Thymus (tissue), 14 donors: ENCODE data around the gene LTK. TPM values are rescaled to one million over a fixed set of nuclear protein-coding genes. Genes with fewer than 3 reads are reported as not detected.

ENCODE experiments used
- DNase-seq, 9 donors: peaks; one replicate each; pipeline ENCODE4 v3.0.0-alpha.2; 2013; ENCODE audit warnings: low spot score in 9 of 9, low read depth in 6 of 9, missing footprints in 1 of 9
- H3K27ac ChIP-seq, 2 donors: one replicate each; pipeline ENCODE4 v1.5.1; 2013; ENCODE audit warnings: control low read depth in 1 of 2, low read depth in 1 of 2, low read length in 1 of 2, mild to moderate bottlenecking in 1 of 2, moderate library complexity in 1 of 2
- H3K27me3 ChIP-seq, 2 donors: one replicate each; pipeline ENCODE4 v1.5.1; 2013; ENCODE audit warnings: low read length in 1 of 2; ENCODE audit not compliant: control insufficient read depth in 2 of 2, insufficient read depth in 1 of 2
- H3K36me3 ChIP-seq, 2 donors: one replicate each; pipeline ENCODE4 v1.5.1; 2013; ENCODE audit warnings: low read length in 1 of 2, mild to moderate bottlenecking in 1 of 2, moderate library complexity in 1 of 2; ENCODE audit not compliant: control insufficient read depth in 2 of 2, insufficient read depth in 2 of 2
- H3K4me1 ChIP-seq, 2 donors: one replicate each; pipeline ENCODE4 v1.5.1; 2013; ENCODE audit warnings: low read length in 2 of 2; ENCODE audit not compliant: control insufficient read depth in 2 of 2, insufficient read depth in 2 of 2
- H3K4me3 ChIP-seq, 2 donors: one replicate each; pipeline ENCODE4 v1.5.1; 2013; ENCODE audit warnings: low read length in 2 of 2, control low read depth in 1 of 2, mild to moderate bottlenecking in 1 of 2
- H3K9me3 ChIP-seq, 2 donors: one replicate each; pipeline ENCODE4 v1.5.1; 2013; ENCODE audit warnings: low read length in 1 of 2, mild to moderate bottlenecking in 1 of 2; ENCODE audit not compliant: control insufficient read depth in 2 of 2, insufficient read depth in 1 of 2
- WGBS: extraction: QIAGEN DNeasy Blood & Tissue Kit; methylation state at CpG from one replicate; pipeline ENCODE4 v1.1.7; 2013; 5-methylcytosine and 5-hydroxymethylcytosine counted together
- long read RNA-seq, 10 donors: transcript quantifications; one replicate each; lab custom pipeline, GENCODE V29; 2026
- polyA plus RNA-seq: library from polyadenylated mRNA; stranded (reverse); fragments of 200-250 nt; gene quantifications from one replicate; pipeline ENCODE4 v1.2.3, GENCODE V29; 2013
- total RNA-seq: library from RNA; stranded (reverse); fragments of 120-200 nt; gene quantifications from one replicate; pipeline ENCODE4 v1.2.4, GENCODE V29; 2013
- donor health status: healthy.

Gene LTK
- 0.14 TPM for total RNA-seq
- polyA plus RNA-seq = 0.66 TPM
- long read RNA-seq, donor 1 = 0 reads
- long read RNA-seq, donor 2 = 0 reads
- long read RNA-seq, donor 3 = 0 reads
- long read RNA-seq, donor 4 = 0 reads
- long read RNA-seq, donor 5 = 0 reads
- long read RNA-seq, donor 6 = 0 reads
- long read RNA-seq, donor 7 = 0 reads
- long read RNA-seq, donor 8 = 0 reads
- long read RNA-seq, donor 9 = 0 reads
- long read RNA-seq, donor 10 = 0 reads

GRCh38 chr15:41513506-41514227 lies at the start of gene LTK:
Gene LTK, minus strand, starts transcription at chr15:41513827. Its CDS starts 118 bp downstream, at chr15:41513709.
- Histone ChIP-seq H3K27me3 (peaks cover 44 to 59% of the 10 kb centered on the region in 2 donors), H3K9me3 (peaks cover 0 to 4% of the 10 kb centered on the region in 2 donors), H3K27ac (no peak within 1 kb of the TSS), H3K4me3 (peak within 1 kb of the TSS; percentile 1 to 29), H3K4me1 (peaks cover 11 to 24% of the 10 kb centered on the region in 2 donors), H3K36me3 (peaks cover 5 to 10% of the 10 kb centered on the region in 2 donors)
- DNase-seq = peak in 1 of 9 donors; percentile 25
- WGBS = 14% methylated on average over 33 of the region's 33 CpGs

GRCh38 chr15:41562784-41563198 lies 49.2 kb upstream of the LTK start:
- no peak overlapping the region for H3K27ac ChIP-seq
- H3K4me1 ChIP-seq = peaks cover 21 to 40% of the 10 kb centered on the region in 2 donors
- WGBS = 88% methylated on average over 4 of the region's 4 CpGs
- H3K9me3 ChIP-seq = peaks cover 0 to 2% of the 10 kb centered on the region in 2 donors
- no peaks in the 10 kb centered on the region for H3K36me3 ChIP-seq
- DNase-seq = no peak
- peaks cover 12 to 42% of the 10 kb centered on the region in 2 donors for H3K27me3 ChIP-seq
- H3K4me3 ChIP-seq = no peak overlapping the region

- Histone ChIP-seq H3K4me3 (no peak overlapping the region), H3K36me3 (no peaks in the 10 kb centered on the region), H3K9me3 (peaks cover 0 to 2% of the 10 kb centered on the region in 2 donors), H3K27ac (no peak overlapping the region), H3K27me3 (peaks cover 12 to 45% of the 10 kb centered on the region in 2 donors), H3K4me1 (peaks cover 23 to 42% of the 10 kb centered on the region in 2 donors)
- no peak for DNase-seq
- 76% methylated on average over 5 of the region's 5 CpGs for WGBS
Observed at GRCh38 chr15:41562244-41562643, 48.6 kb upstream of the LTK start.

GRCh38 chr15:41561777-41562145 lies 48.1 kb upstream of the LTK start:
- no peak for DNase-seq
- Histone ChIP-seq H3K4me1 (peaks cover 23 to 42% of the 10 kb centered on the region in 2 donors), H3K4me3 (no peak overlapping the region), H3K27ac (no peak overlapping the region), H3K27me3 (peaks cover 12 to 45% of the 10 kb centered on the region in 2 donors), H3K9me3 (peaks cover 0 to 2% of the 10 kb centered on the region in 2 donors), H3K36me3 (no peaks in the 10 kb centered on the region)
- 96% methylated on average over 3 of the region's 3 CpGs for WGBS

- no peak overlapping the region for H3K27ac ChIP-seq
- H3K36me3 ChIP-seq = no peaks in the 10 kb centered on the region
Observed at GRCh38 chr15:41561104-41561776, 47.6 kb upstream of the LTK start.

GRCh38 chr15:41560572-41560874 lies 46.9 kb upstream of the LTK start:
- Histone ChIP-seq H3K4me1 (peaks cover 23 to 42% of the 10 kb centered on the region in 2 donors), H3K9me3 (peaks cover 0 to 2% of the 10 kb centered on the region in 2 donors), H3K36me3 (no peaks in the 10 kb centered on the region), H3K27me3 (peaks cover 12 to 53% of the 10 kb centered on the region in 2 donors), H3K4me3 (no peak overlapping the region), H3K27ac (no peak overlapping the region)
- WGBS = 49% methylated on average over 2 of the region's 2 CpGs
- DNase-seq = no peak

More at GRCh38 chr15:41561104-41561776, 47.6 kb upstream of the LTK start:
- 96% methylated on average over 16 of the region's 16 CpGs for WGBS
- DNase-seq = no peak
- Histone ChIP-seq H3K4me3 (no peak overlapping the region), H3K9me3 (peaks cover 0 to 2% of the 10 kb centered on the region in 2 donors), H3K27me3 (peaks cover 12 to 48% of the 10 kb centered on the region in 2 donors), H3K4me1 (peaks cover 23 to 42% of the 10 kb centered on the region in 2 donors)

- peaks cover 0 to 2% of the 10 kb centered on the region in 2 donors for H3K9me3 ChIP-seq
- peak overlapping the region; percentile 18 to 65 for H3K4me3 ChIP-seq
- H3K27ac ChIP-seq = no peak overlapping the region
- no peaks in the 10 kb centered on the region for H3K36me3 ChIP-seq
- peaks cover 12 to 58% of the 10 kb centered on the region in 2 donors for H3K27me3 ChIP-seq
- peaks cover 23 to 38% of the 10 kb centered on the region in 2 donors for H3K4me1 ChIP-seq
- no peak for DNase-seq
- under 1% methylated on average over 60 of the region's 60 CpGs for WGBS
Observed at GRCh38 chr15:41559239-41559782, 45.7 kb upstream of the LTK start.

GRCh38 chr15:41558400-41559238 lies 45.0 kb upstream of the LTK start, which contains the start of gene TYRO3:
Gene TYRO3, plus strand, starts transcription at chr15:41559212. Its CDS starts 46 bp downstream, at chr15:41559258.
- Histone ChIP-seq H3K36me3 (no peaks in the 10 kb centered on the region), H3K27ac (no peak within 1 kb of the TSS), H3K4me3 (peak within 1 kb of the TSS; percentile 18 to 65), H3K9me3 (peaks cover 0 to 2% of the 10 kb centered on the region in 2 donors), H3K27me3 (peaks cover 12 to 56% of the 10 kb centered on the region in 2 donors), H3K4me1 (peaks cover 23 to 31% of the 10 kb centered on the region in 2 donors)
- WGBS = 1% methylated on average over 81 of the region's 81 CpGs
- peak in 4 of 9 donors; percentile 24 to 61 (median 38) for DNase-seq
